Measurements from ENCODE around the gene RC3H2.

DNA sequence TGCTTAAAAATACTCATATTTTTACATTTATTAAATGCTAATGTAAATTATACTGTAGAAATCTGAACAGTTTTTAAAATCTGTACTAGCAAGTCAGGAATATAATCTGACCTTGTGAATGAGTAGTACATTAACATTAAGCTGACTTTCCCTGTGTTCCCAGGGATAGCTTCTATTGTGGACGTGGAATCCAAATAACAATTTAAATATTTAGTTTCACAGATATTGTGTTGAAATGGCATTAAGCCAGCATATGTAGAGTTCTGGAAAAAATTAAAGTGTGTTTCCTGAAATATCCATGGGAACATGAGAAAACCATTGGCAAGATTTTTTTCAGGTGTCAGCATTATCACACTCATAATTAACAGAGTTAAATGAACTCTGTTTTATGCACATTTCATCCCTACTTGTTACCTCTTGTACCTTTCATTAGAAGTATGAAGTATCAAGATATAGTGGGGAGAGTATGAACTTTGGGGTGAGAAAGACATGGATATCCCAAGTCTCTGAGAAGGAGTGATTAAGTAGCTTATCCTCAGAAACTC is 41.4 kb upstream of the RC3H2 start:
- no peak for TF ChIP-seq NFE2L1 (CRISPR knock-in tag; IDR thresholded peaks at IDR 0.05)
- no peak for TF ChIP-seq KAT7 (CRISPR knock-in tag; IDR thresholded peaks at IDR 0.05; ENCODE audit: borderline replicate concordance)
- TF ChIP-seq, protein P1, sequence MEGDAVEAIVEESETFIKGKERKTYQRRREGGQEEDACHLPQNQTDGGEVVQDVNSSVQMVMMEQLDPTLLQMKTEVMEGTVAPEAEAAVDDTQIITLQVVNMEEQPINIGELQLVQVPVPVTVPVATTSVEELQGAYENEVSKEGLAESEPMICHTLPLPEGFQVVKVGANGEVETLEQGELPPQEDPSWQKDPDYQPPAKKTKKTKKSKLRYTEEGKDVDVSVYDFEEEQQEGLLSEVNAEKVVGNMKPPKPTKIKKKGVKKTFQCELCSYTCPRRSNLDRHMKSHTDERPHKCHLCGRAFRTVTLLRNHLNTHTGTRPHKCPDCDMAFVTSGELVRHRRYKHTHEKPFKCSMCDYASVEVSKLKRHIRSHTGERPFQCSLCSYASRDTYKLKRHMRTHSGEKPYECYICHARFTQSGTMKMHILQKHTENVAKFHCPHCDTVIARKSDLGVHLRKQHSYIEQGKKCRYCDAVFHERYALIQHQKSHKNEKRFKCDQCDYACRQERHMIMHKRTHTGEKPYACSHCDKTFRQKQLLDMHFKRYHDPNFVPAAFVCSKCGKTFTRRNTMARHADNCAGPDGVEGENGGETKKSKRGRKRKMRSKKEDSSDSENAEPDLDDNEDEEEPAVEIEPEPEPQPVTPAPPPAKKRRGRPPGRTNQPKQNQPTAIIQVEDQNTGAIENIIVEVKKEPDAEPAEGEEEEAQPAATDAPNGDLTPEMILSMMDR (IDR thresholded peaks at IDR 0.05) = no peak
- TF ChIP-seq IRF2 (CRISPR knock-in tag; IDR thresholded peaks at IDR 0.05; ENCODE audit: borderline replicate concordance, low read depth) = no peak
- no peak for TF ChIP-seq MAX (CRISPR knock-in tag; IDR thresholded peaks at IDR 0.05)
- no peak for TF ChIP-seq ZBTB43 (CRISPR knock-in tag; IDR thresholded peaks at IDR 0.05)
- TF ChIP-seq, protein P2, sequence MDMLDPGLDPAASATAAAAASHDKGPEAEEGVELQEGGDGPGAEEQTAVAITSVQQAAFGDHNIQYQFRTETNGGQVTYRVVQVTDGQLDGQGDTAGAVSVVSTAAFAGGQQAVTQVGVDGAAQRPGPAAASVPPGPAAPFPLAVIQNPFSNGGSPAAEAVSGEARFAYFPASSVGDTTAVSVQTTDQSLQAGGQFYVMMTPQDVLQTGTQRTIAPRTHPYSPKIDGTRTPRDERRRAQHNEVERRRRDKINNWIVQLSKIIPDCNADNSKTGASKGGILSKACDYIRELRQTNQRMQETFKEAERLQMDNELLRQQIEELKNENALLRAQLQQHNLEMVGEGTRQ (CRISPR knock-in tag; IDR thresholded peaks at IDR 0.05) = no peak
- no peak for TF ChIP-seq TP53 (CRISPR knock-in tag; IDR thresholded peaks at IDR 0.05)
- no peak for TF ChIP-seq NR2C2 (CRISPR knock-in tag; IDR thresholded peaks at IDR 0.05)
- no peak for TF ChIP-seq ELF4 (CRISPR knock-in tag; IDR thresholded peaks at IDR 0.05; ENCODE audit: low read depth)

Data from WTC11 (cell line).